ENCODE results near the gene TNFSF13. TPM values are rescaled to one million over a fixed set of nuclear protein-coding genes. Genes with fewer than 3 reads are reported as not detected.

TNFSF13 gene
- polyA plus RNA-seq, 1 donor from 2014 or later: 0.15 TPM

DNA sequence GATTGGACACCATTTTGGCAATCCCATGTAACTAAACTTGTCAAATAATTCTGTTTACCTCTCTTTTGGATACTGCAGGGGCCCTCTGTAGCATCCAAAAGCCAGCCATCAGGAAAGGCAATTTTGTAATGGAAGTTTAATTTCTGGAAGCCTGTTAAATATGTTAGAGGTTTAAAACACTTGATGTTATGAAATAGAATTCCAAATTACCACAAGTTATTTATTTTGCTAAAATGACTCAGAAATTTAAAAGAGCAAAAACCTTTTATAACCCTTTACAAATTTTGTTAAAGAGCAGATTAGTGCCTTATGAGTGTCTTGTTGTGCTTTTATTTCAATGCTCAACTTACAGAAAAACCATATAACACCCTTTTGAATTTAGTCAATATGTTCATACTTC is 29.7 kb upstream of the TNFSF13 start:
- Histone ChIP-seq H3F3A (ENCODE audit: insufficient read depth, low read length, poor library complexity, severe bottlenecking) (no peaks in the 10 kb centered on the region), H2AFZ (ENCODE audit: low read depth, low read length) (no peak overlapping the region), H3K4me2 (ENCODE audit: low read length) (no peak overlapping the region)

DNA sequence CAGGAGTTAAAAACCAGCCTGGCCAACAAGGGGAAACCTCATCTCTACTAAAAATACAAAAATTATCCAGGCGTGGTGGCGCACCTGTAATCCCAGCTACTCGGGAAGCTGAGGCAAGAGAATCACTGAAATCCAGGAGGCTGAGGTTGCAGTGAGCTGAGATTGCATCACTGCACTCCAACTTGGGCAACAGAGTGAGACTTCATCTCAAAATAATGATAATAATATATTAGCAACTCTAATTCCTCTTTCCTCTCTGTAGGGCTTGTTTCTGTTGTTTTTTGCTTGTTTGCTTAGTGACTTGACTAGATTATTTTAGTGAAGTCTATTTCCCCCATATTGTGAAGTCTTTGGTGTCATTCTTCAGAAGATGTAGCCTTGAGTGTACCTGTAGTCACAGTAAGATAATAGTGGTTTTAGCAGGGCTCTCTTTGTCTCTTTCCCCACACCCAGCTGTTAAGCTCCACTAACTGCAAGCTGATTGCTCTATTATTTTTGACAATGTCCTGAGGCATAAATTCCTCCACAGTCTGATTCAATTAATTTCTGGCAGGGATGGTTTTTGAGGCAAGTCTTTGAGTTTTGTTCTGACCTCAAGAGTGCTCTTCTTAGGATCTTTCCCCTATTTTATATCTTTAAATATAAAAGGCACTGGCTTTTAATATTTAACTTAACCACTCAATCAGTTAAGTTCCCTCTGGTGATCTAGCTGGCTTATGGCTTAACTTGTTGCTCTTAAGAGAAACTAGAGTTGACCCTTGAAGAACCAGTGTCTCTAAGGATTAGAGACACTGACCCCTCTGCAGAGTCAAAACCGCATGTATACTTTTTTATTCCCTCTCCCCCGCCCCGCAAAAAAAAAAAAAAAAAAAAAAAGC is 28.3 kb upstream of the TNFSF13 start:
- no peak overlapping the region for H2AFZ ChIP-seq (ENCODE audit: low read depth, low read length)
- no peaks in the 10 kb centered on the region for H3K9me2 ChIP-seq (ENCODE audit: insufficient read depth, low read length)
- no peaks in the 10 kb centered on the region for H4K20me1 ChIP-seq (ENCODE audit: insufficient read depth)
- H3K36me3 ChIP-seq (ENCODE audit: insufficient read depth, low read length): no peaks in the 10 kb centered on the region
- H3K4me3 ChIP-seq (ENCODE audit: low read length): no peak overlapping the region
- H3K9ac ChIP-seq (ENCODE audit: low read length): no peak overlapping the region
- TF ChIP-seq POLR2AphosphoS5 (IDR thresholded peaks at IDR 0.05): no peak
- no peak for TF ChIP-seq MXI1 (conservative IDR thresholded peaks at IDR 0.05; ENCODE audit: poor library complexity, severe bottlenecking)
- no peak for TF ChIP-seq SMC3 (conservative IDR thresholded peaks at IDR 0.05; ENCODE audit: poor library complexity)
- no peak for TF ChIP-seq TAF1 (IDR thresholded peaks at IDR 0.05; ENCODE audit: low read depth)
- TF ChIP-seq EZH2 (IDR thresholded peaks at IDR 0.05; ENCODE audit: borderline replicate concordance, insufficient read depth, low read length, poor library complexity, severe bottlenecking): no peak
- TF ChIP-seq, protein P1, sequence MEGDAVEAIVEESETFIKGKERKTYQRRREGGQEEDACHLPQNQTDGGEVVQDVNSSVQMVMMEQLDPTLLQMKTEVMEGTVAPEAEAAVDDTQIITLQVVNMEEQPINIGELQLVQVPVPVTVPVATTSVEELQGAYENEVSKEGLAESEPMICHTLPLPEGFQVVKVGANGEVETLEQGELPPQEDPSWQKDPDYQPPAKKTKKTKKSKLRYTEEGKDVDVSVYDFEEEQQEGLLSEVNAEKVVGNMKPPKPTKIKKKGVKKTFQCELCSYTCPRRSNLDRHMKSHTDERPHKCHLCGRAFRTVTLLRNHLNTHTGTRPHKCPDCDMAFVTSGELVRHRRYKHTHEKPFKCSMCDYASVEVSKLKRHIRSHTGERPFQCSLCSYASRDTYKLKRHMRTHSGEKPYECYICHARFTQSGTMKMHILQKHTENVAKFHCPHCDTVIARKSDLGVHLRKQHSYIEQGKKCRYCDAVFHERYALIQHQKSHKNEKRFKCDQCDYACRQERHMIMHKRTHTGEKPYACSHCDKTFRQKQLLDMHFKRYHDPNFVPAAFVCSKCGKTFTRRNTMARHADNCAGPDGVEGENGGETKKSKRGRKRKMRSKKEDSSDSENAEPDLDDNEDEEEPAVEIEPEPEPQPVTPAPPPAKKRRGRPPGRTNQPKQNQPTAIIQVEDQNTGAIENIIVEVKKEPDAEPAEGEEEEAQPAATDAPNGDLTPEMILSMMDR (IDR thresholded peaks at IDR 0.05; ENCODE audit: poor library complexity, severe bottlenecking): no peak
- TF ChIP-seq, protein P2, sequence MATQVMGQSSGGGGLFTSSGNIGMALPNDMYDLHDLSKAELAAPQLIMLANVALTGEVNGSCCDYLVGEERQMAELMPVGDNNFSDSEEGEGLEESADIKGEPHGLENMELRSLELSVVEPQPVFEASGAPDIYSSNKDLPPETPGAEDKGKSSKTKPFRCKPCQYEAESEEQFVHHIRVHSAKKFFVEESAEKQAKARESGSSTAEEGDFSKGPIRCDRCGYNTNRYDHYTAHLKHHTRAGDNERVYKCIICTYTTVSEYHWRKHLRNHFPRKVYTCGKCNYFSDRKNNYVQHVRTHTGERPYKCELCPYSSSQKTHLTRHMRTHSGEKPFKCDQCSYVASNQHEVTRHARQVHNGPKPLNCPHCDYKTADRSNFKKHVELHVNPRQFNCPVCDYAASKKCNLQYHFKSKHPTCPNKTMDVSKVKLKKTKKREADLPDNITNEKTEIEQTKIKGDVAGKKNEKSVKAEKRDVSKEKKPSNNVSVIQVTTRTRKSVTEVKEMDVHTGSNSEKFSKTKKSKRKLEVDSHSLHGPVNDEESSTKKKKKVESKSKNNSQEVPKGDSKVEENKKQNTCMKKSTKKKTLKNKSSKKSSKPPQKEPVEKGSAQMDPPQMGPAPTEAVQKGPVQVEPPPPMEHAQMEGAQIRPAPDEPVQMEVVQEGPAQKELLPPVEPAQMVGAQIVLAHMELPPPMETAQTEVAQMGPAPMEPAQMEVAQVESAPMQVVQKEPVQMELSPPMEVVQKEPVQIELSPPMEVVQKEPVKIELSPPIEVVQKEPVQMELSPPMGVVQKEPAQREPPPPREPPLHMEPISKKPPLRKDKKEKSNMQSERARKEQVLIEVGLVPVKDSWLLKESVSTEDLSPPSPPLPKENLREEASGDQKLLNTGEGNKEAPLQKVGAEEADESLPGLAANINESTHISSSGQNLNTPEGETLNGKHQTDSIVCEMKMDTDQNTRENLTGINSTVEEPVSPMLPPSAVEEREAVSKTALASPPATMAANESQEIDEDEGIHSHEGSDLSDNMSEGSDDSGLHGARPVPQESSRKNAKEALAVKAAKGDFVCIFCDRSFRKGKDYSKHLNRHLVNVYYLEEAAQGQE (IDR thresholded peaks at IDR 0.05; ENCODE audit: borderline replicate concordance): no peak
- no peak for TF ChIP-seq EP300 (conservative IDR thresholded peaks at IDR 0.05; ENCODE audit: poor library complexity, severe bottlenecking)
- TF ChIP-seq RAD21 (conservative IDR thresholded peaks at IDR 0.05): no peak
- H3K4me2 ChIP-seq (ENCODE audit: low read length): no peak overlapping the region
- H3K27ac ChIP-seq (ENCODE audit: low read length): no peak overlapping the region
- H3K79me2 ChIP-seq (replicated peaks; ENCODE audit: insufficient read depth, low read length): no peaks in the 10 kb centered on the region
- no peaks in the 10 kb centered on the region for H3K27me3 ChIP-seq (ENCODE audit: insufficient read depth, low read depth, low read length)
- no peaks in the 10 kb centered on the region for H3F3A ChIP-seq (ENCODE audit: insufficient read depth, low read length, poor library complexity, severe bottlenecking)
- H3K9me3 ChIP-seq (ENCODE audit: low read length): no peaks in the 10 kb centered on the region

More for the DNA sequence above, 29.7 kb upstream of the TNFSF13 start:
- Histone ChIP-seq H3K9ac (ENCODE audit: low read length) (no peak overlapping the region), H3K4me3 (ENCODE audit: low read length) (no peak overlapping the region), H3K9me3 (ENCODE audit: low read length) (no peaks in the 10 kb centered on the region), H3K79me2 (replicated peaks; ENCODE audit: insufficient read depth, low read length) (no peaks in the 10 kb centered on the region), H3K9me2 (ENCODE audit: insufficient read depth, low read length) (no peaks in the 10 kb centered on the region), H4K20me1 (ENCODE audit: insufficient read depth) (no peaks in the 10 kb centered on the region), H3K27me3 (ENCODE audit: insufficient read depth, low read depth, low read length) (no peaks in the 10 kb centered on the region), H3K36me3 (ENCODE audit: insufficient read depth, low read length) (no peaks in the 10 kb centered on the region), H3K27ac (ENCODE audit: low read length) (no peak overlapping the region)
- TF ChIP-seq MXI1 (conservative IDR thresholded peaks at IDR 0.05; ENCODE audit: poor library complexity, severe bottlenecking) (no peak), SMC3 (conservative IDR thresholded peaks at IDR 0.05; ENCODE audit: poor library complexity) (no peak), TAF1 (IDR thresholded peaks at IDR 0.05; ENCODE audit: low read depth) (no peak), POLR2AphosphoS5 (IDR thresholded peaks at IDR 0.05) (no peak)
- TF ChIP-seq, protein P2 (IDR thresholded peaks at IDR 0.05; ENCODE audit: borderline replicate concordance): no peak
